Left lung (tissue), 10 donors: ENCODE measurements around the gene UTF1. TPM values are rescaled to one million over a fixed set of nuclear protein-coding genes. Genes with fewer than 3 reads are reported as not detected.

Experiments
- ATAC-seq: fragments of 200-7000 bp; cut with Tn5 transposase; one replicate; pipeline ENCODE4 v1.9.1; 2020; ENCODE audit warnings: moderate library complexity
- DNase-seq, 4 donors: peaks; one replicate each; pipeline ENCODE4 v3.0.0-alpha.2; 2013 to 2020
- H3K27ac ChIP-seq, 2 donors: fragments of 200-600 bp; sonication (generic) in 1 of 2; one replicate each; pipeline versions ENCODE4 v1.5.0 to v1.8.0; 2020 to 2021
- H3K27me3 ChIP-seq, 2 donors: fragments of 200-600 bp; sonication (generic) in 1 of 2; one replicate each; pipeline versions ENCODE4 v1.5.0 to v1.8.0; 2020 to 2021
- H3K36me3 ChIP-seq, 2 donors: fragments of 200-600 bp; sonication (generic) in 1 of 2; one replicate each; pipeline versions ENCODE4 v1.5.0 to v1.8.0; 2020 to 2021
- H3K4me1 ChIP-seq, 2 donors: fragments of 200-600 bp; one replicate each; pipeline ENCODE4 v1.8.0; 2021
- H3K4me3 ChIP-seq, 2 donors: fragments of 200-600 bp; sonication (generic) in 1 of 2; one replicate each; pipeline versions ENCODE4 v1.5.0 to v1.8.0; 2020 to 2021; ENCODE audit warnings: mild to moderate bottlenecking in 1 of 2
- H3K9me3 ChIP-seq, 2 donors: fragments of 200-600 bp; sonication (generic) in 1 of 2; one replicate each; pipeline versions ENCODE4 v1.5.0 to v1.8.0; 2020 to 2021
- intact Hi-C, 2 donors: fragments of 100-400 bp; cut with DNase I; formaldehyde crosslinking; loops; one replicate each; pipeline versions ENCODE4 v1.11.2 to v1.14.2; 2022
- polyA plus RNA-seq, 6 donors: library from polyadenylated mRNA; unstranded; fragments of 120-200 nt; gene quantifications; one replicate each; pipeline ENCODE4 v1.2.1, GENCODE V29; 2013; ENCODE audit not compliant: insufficient read length in 6 of 6
- total RNA-seq, 2 donors: library from RNA; stranded (reverse); fragmentation: NEBNext Ultra II Directional; extraction: Animal tissue kit (Norgen Biotek cat#: 25700); gene quantifications; one replicate each; pipeline ENCODE4 v1.2.1, GENCODE V29; 2021
- TF ChIP-seq, protein P1 (sequence below), 2 donors: fragments of 200-600 bp; sonication (generic) in 1 of 2; IDR thresholded peaks; one replicate each; pipeline versions ENCODE4 v1.5.0 to v1.8.0; 2021; ENCODE audit warnings: antibody characterized with exemption in 2 of 2
- donor health status: DM: no; HTN: yes; CAD: no.
- donor health status: DM: no; HTN: no; CAD: no.

Gene UTF1
- total and polyA plus RNA-seq, 8 donors, result not detected

DNA sequence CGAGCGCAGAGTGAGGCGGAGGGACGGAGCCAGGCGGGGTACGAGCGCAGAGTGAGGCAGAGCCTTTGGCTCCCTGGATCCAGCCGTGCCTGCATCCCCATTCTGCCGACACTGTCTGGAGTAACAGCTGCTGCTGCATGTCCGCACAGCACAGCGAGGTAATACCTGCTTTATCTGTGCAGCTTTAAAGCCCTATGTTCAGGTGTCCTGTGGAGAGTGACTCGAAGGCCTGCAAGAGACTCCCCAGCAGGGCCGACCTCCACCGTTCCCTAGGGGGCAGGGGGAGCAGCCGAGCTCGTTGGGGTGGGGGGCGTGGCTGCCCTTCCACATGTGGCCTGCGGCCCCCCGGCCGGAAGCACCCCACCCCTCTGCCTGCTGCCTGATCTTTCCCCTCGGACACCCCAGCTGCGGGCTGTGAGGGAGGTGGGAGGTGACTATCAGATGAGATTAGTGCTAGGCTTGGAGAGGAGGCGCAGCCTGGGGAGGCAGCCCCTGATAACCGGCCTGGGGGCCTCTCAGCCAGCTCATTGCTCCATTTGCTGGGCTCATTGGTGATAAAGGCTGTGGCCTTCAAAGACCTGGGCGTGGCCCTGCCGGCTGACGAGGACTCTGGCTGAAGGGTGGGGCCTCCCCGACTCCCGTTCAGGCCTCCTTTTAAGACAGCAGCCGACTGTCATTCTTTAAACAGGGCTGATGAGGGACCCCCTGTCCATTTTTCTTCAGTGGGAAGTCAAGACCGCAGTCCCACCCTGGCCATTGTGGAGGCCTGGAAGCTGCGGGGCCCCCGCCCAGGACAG, 15.6 kb downstream of the UTF1 start:
- TF ChIP-seq, protein P1, sequence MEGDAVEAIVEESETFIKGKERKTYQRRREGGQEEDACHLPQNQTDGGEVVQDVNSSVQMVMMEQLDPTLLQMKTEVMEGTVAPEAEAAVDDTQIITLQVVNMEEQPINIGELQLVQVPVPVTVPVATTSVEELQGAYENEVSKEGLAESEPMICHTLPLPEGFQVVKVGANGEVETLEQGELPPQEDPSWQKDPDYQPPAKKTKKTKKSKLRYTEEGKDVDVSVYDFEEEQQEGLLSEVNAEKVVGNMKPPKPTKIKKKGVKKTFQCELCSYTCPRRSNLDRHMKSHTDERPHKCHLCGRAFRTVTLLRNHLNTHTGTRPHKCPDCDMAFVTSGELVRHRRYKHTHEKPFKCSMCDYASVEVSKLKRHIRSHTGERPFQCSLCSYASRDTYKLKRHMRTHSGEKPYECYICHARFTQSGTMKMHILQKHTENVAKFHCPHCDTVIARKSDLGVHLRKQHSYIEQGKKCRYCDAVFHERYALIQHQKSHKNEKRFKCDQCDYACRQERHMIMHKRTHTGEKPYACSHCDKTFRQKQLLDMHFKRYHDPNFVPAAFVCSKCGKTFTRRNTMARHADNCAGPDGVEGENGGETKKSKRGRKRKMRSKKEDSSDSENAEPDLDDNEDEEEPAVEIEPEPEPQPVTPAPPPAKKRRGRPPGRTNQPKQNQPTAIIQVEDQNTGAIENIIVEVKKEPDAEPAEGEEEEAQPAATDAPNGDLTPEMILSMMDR (IDR thresholded peaks at IDR 0.05), result no peak
- H3K27ac ChIP-seq, result no peak overlapping the region
- ATAC-seq (peak; percentile 27), DNase-seq (no peak)
- peaks cover 0 to 11% of the 10 kb centered on the region in 2 donors for H3K4me1 ChIP-seq
- H3K4me3 ChIP-seq, result no peak overlapping the region
- H3K27me3 ChIP-seq, result peaks cover 8 to 93% of the 10 kb centered on the region in 2 donors
- no peaks in the 10 kb centered on the region for H3K9me3 ChIP-seq
- intact Hi-C loops, result no loop called here
- no peaks in the 10 kb centered on the region for H3K36me3 ChIP-seq

DNA sequence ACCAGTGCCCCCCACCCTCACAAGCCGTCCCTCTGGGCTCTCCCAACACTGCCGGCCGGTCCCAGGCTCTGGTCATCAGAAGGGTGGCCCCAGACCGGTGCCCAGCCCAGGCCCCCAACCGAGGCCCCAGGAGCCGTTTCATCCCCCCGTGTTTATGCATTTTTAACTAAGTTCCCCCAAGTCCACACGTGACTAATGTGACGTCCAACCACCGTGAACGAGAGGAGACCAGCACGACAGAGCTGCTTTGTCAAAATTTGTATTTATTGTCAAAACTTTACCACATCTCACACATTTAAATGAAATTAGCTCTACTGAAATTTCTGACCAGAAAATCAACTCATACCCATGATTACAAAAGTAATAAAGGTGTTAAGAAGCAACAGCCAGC, 16.2 kb downstream of the UTF1 start:
- Histone ChIP-seq H3K4me1 (peaks cover 0 to 5% of the 10 kb centered on the region in 2 donors), H3K27ac (no peak overlapping the region), H3K9me3 (no peaks in the 10 kb centered on the region), H3K27me3 (peaks cover 8 to 89% of the 10 kb centered on the region in 2 donors), H3K4me3 (no peak overlapping the region), H3K36me3 (no peaks in the 10 kb centered on the region)
- intact Hi-C loops, result no loop called here
- ATAC-seq (no peak), DNase-seq (no peak)
- TF ChIP-seq, protein P1 (IDR thresholded peaks at IDR 0.05), result no peak

DNA sequence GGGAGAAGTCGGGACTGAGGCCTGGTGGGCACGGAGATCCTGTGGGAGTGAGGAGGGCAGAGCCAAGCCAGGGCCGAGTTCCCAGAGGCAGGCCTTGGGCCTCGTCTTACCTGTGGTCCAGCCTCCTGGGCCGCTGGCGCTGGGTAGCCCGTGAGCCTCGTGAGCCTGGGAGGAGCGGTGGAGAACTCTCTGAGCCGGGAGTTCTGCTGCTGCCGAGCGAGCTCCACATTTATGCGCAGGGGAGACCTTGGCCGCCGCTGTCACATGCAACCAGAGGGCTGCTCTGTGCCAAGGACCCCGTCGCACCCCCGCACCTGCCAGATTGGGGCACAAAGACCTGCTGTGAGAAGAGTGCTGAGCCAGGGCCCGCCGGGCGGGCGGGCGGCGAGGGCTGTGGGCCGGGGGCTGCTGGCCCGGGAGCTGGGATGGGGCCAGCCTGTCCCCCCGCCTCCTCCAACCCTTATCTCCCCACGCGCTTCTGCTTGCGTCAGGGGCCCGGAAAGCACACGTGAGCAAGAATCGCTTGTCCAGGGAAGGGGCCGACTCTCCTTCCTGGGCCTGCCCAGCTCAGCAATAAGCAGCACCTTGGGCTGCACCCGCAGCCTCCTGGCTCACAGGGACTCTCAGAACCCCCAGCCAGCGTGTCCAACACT, 17.8 kb downstream of the UTF1 start:
- peaks cover 5 to 83% of the 10 kb centered on the region in 2 donors for H3K27me3 ChIP-seq
- H3K27ac ChIP-seq, result no peak overlapping the region
- ATAC-seq (no peak), DNase-seq (no peak)
- intact Hi-C loops, result no loop called here
- no peaks in the 10 kb centered on the region for H3K9me3 ChIP-seq
- no peaks in the 10 kb centered on the region for H3K36me3 ChIP-seq
- TF ChIP-seq, protein P1 (IDR thresholded peaks at IDR 0.05), result no peak
- no peaks in the 10 kb centered on the region for H3K4me1 ChIP-seq
- H3K4me3 ChIP-seq, result no peak overlapping the region

DNA sequence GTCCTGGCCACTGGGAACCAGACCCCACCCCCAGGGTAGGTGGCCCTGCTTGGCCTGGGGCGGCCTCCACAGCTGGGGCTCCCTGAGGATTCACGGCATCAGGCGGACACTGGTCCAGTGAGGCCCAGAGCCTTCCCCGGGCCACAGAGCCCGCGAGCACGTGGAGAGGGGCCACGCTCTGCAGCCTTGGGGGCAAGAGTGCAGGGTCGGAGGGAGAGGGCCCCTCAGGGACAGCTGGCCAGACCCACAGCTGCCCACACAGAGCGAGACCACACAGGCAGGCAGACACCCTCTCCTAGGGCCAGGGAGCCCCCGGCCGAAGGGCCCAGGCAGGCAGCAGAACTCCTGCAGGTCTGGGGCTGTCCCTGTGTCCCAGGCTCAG, 18.3 kb downstream of the UTF1 start:
- DNase-seq (no peak), ATAC-seq (no peak)
- H3K4me3 ChIP-seq, result no peak overlapping the region
- H3K27me3 ChIP-seq, result peaks cover 5 to 78% of the 10 kb centered on the region in 2 donors
- H3K9me3 ChIP-seq, result no peaks in the 10 kb centered on the region
- TF ChIP-seq, protein P1 (IDR thresholded peaks at IDR 0.05), result no peak
- no peaks in the 10 kb centered on the region for H3K4me1 ChIP-seq
- intact Hi-C loops, result no loop called here
- H3K36me3 ChIP-seq, result no peaks in the 10 kb centered on the region
- no peak overlapping the region for H3K27ac ChIP-seq

DNA sequence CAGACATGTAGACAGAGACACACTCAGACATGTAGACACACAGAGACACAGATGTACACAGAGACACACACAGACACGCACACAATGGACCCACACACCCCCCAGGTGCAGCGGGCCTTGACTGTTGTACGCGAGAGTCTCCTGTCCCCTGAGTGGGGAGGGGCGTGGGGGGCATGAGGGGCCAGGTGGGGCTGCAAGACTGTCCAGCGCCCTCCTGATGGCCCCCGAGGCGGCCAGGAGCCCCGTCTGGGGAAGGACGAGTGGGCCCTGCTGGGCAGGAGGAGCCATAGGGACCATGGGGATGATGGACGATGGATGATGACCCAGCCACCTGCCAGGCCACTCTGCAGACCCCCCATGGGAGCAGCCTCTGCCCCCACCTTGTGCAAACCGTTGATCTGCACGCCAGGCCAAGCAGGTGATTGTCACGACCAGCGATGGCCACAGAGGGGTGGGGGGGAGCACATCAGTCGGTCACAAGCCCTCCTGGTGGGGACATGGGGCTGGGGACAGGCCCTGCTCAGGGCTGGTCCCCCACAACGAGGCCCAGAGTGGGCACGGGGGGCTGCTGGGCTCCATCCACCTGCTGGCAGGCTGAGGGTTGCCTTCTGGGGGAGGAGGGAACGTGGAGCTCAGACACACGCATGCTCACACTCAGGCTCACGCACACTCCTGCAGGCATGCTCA, 19.2 kb downstream of the UTF1 start:
- ATAC-seq, result no peak

More for the DNA sequence above, 19.2 kb downstream of the UTF1 start:
- Histone ChIP-seq H3K36me3 (no peaks in the 10 kb centered on the region), H3K4me1 (no peaks in the 10 kb centered on the region), H3K27ac (no peak overlapping the region), H3K9me3 (no peaks in the 10 kb centered on the region), H3K4me3 (no peak overlapping the region), H3K27me3 (peaks cover 5 to 77% of the 10 kb centered on the region in 2 donors)
- TF ChIP-seq, protein P1 (IDR thresholded peaks at IDR 0.05), result no peak
- intact Hi-C loops, result no loop called here
- DNase-seq, result no peak
